GM12878 (cell line): ENCODE data around the gene OFD1. TPM values are rescaled to one million over a fixed set of nuclear protein-coding genes. Genes with fewer than 3 reads are reported as not detected.

ENCODE experiments used
- DPF2 ChIP-seq: fragments of 450-650 bp; IDR thresholded peaks from 2 replicates; pipeline ENCODE4 v1.6.1; 2017; ENCODE audit warnings: mild to moderate bottlenecking
- FOXK2 ChIP-seq: fragments of 450-650 bp; IDR thresholded peaks from 2 replicates; pipeline ENCODE4 v1.6.1; 2017; ENCODE audit warnings: mild to moderate bottlenecking, moderate library complexity
- HDAC6 ChIP-seq: fragments of 200-600 bp; sonication (generic); IDR thresholded peaks from one replicate; pipeline ENCODE4 v1.8.0; 2017; ENCODE audit warnings: antibody characterized with exemption; ENCODE audit not compliant: unreplicated experiment
- HDGF ChIP-seq: fragments of 450-650 bp; IDR thresholded peaks from 2 replicates; pipeline ENCODE4 v1.6.1; 2016; ENCODE audit warnings: antibody characterized with exemption
- IKZF1 ChIP-seq: fragments of 450-650 bp; conservative IDR thresholded peaks from 2 replicates; pipeline ENCODE4 v1.6.1; 2017; ENCODE audit warnings: antibody characterized with exemption, mild to moderate bottlenecking
- LARP7 ChIP-seq: fragments of 450-650 bp; IDR thresholded peaks from 2 replicates; pipeline ENCODE4 v1.6.1; 2017; ENCODE audit warnings: mild to moderate bottlenecking
- MEF2A ChIP-seq: IDR thresholded peaks from 2 replicates; pipeline ENCODE4 v1.6.1; 2011; ENCODE audit warnings: low read depth, mild to moderate bottlenecking, low read length, moderate library complexity; ENCODE audit not compliant: insufficient read depth
- NFYA ChIP-seq: IDR thresholded peaks from 2 replicates; pipeline ENCODE4 v1.6.1; 2011; ENCODE audit warnings: low read depth, mild to moderate bottlenecking, low read length, improper control_type of control experiment, borderline replicate concordance
- RAD51 ChIP-seq: fragments of 450-650 bp; IDR thresholded peaks from 2 replicates; pipeline ENCODE4 v1.6.1; 2016; ENCODE audit warnings: moderate library complexity, mild to moderate bottlenecking, inconsistent platforms
- RCOR1 ChIP-seq: conservative IDR thresholded peaks from 2 replicates; pipeline ENCODE4 v1.6.1; 2012; ENCODE audit warnings: low read depth, low read length, improper control_type of control experiment
- RFX5 ChIP-seq: IDR thresholded peaks from 2 replicates; pipeline ENCODE4 v1.6.1; 2011; ENCODE audit warnings: low read depth, low read length, improper control_type of control experiment
- SIN3A ChIP-seq: IDR thresholded peaks from 2 replicates; pipeline ENCODE4 v1.6.1; 2012; ENCODE audit warnings: low read depth, low read length, improper control_type of control experiment
- SKIL ChIP-seq: fragments of 450-650 bp; IDR thresholded peaks from 2 replicates; pipeline ENCODE4 v1.6.1; 2017; ENCODE audit warnings: mild to moderate bottlenecking, low read depth, inconsistent platforms; ENCODE audit not compliant: poor library complexity, severe bottlenecking
- TBL1XR1 ChIP-seq: IDR thresholded peaks from 2 replicates; pipeline ENCODE4 v1.6.1; 2012; ENCODE audit warnings: low read depth, low read length, improper control_type of control experiment
- TCF12 ChIP-seq: IDR thresholded peaks from 2 replicates; pipeline ENCODE4 v1.6.1; 2011; ENCODE audit warnings: low read depth, mild to moderate bottlenecking, low read length
- USF1 ChIP-seq: IDR thresholded peaks from 2 replicates; pipeline ENCODE4 v1.6.1; 2011; ENCODE audit warnings: borderline replicate concordance, low read depth, mild to moderate bottlenecking, moderate library complexity, mixed read lengths, low read length; ENCODE audit not compliant: insufficient read depth; ENCODE audit errors: extremely low read length
- YBX1 ChIP-seq: fragments of 450-650 bp; IDR thresholded peaks from 2 replicates; pipeline ENCODE4 v1.6.1; 2016; ENCODE audit warnings: antibody characterized with exemption
- YY1 ChIP-seq: IDR thresholded peaks from 2 replicates; pipeline ENCODE4 v1.6.1; 2011; ENCODE audit warnings: low read depth, mild to moderate bottlenecking, low read length
- ZBED1 ChIP-seq: IDR thresholded peaks from 2 replicates; pipeline ENCODE4 v1.6.1; 2016; ENCODE audit warnings: borderline replicate concordance
- polyA plus RNA-seq, 11 experiments: library from polyadenylated mRNA; depleted of rRNA in 4 of 11; unstranded in 6 of 11; stranded (reverse) in 5 of 11; fragments of >200 nt; fragmentation: Nextera tagmentation in 4 of 11; fragmentation: Illumina TruSeq in 1 of 11; extraction: Ambion mirVana in 4 of 11; extraction: Trizol in 1 of 11; gene quantifications; 1 replicate in 1 of 11; 2 replicates in 10 of 11; pipeline versions ENCODE4 v1.2.1 to v1.2.3, GENCODE V29; 2011 to 2016; ENCODE audit warnings: inconsistent platforms in 2 of 11, missing spikeins in 2 of 11, low read depth in 1 of 11
- total RNA-seq, 4 experiments: library from RNA; depleted of rRNA in 3 of 4; stranded (reverse); fragments of >200 nt in 3 of 4; fragmentation: Illumina TruSeq in 1 of 4; extraction: Trizol in 1 of 4; gene quantifications; 2 replicates each; pipeline versions ENCODE4 v1.2.1 to v1.2.3, GENCODE V29; 2013 to 2021
- TF ChIP-seq, protein P1 (sequence below): IDR thresholded peaks from 2 replicates; pipeline ENCODE4 v1.6.1; 2011; ENCODE audit warnings: mild to moderate bottlenecking, low read depth, low read length, moderate library complexity; ENCODE audit not compliant: insufficient replicate concordance
- TF ChIP-seq, protein P2 (sequence below): fragments of 450-650 bp; formaldehyde crosslinking; IDR thresholded peaks from 2 replicates; pipeline ENCODE4 v1.4.0; 2020; ENCODE audit warnings: mild to moderate bottlenecking, moderate library complexity
- TF ChIP-seq, protein P3 (sequence below): IDR thresholded peaks from 2 replicates; pipeline ENCODE4 v1.6.1; 2012; ENCODE audit warnings: low read depth, low read length, improper control_type of control experiment

The OFD1 gene
- total and polyA plus RNA-seq, 10 of the 15 experiments (the other 5 are each of a cell fraction or from before 2014, with no cell fraction given): 22.4 to 77.2 (median 34.1) TPM

DNA sequence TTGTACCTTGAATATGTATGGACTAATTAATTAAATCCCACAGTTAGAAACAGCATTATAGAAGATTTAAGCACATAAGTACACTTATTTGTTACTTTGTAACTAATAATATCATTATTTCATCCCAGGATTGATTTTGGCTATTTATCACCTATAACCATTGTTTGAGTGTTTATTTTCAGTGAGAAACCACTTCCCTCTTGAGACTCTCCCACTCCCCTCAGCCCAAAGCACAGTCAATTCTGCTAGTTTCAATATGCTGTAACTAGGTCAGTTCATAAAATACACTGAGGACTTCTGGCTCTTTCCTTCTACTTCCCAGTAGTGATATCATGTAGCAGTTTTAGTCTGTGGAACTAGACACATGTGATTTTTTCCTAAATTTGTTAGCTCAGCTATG lies 16.3 kb downstream of the OFD1 start (continued):
- TF ChIP-seq, protein P1, sequence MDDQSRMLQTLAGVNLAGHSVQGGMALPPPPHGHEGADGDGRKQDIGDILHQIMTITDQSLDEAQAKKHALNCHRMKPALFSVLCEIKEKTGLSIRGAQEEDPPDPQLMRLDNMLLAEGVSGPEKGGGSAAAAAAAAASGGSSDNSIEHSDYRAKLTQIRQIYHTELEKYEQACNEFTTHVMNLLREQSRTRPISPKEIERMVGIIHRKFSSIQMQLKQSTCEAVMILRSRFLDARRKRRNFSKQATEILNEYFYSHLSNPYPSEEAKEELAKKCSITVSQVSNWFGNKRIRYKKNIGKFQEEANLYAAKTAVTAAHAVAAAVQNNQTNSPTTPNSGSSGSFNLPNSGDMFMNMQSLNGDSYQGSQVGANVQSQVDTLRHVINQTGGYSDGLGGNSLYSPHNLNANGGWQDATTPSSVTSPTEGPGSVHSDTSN: no peak
- TF ChIP-seq TBL1XR1 (no peak), SKIL (no peak), SIN3A (no peak), LARP7 (no peak), USF1 (no peak), RCOR1 (no peak), YY1 (no peak), TCF12 (0 out of 2 replicates have a peak, but pooled peaks have one; percentile 34), DPF2 (peak; percentile 65), YBX1 (peak; percentile 71; the same call in 1 of the 2 replicates), RFX5 (no peak), HDGF (no peak), IKZF1 (peak; percentile 82), MEF2A (peak; percentile 73; the same call in 1 of the 2 replicates), ZBED1 (0 out of 2 replicates have a peak, but pooled peaks have one; percentile 38), NFYA (no peak), RAD51 (no peak), HDAC6 (no peak), FOXK2 (no peak)
- TF ChIP-seq, protein P2, sequence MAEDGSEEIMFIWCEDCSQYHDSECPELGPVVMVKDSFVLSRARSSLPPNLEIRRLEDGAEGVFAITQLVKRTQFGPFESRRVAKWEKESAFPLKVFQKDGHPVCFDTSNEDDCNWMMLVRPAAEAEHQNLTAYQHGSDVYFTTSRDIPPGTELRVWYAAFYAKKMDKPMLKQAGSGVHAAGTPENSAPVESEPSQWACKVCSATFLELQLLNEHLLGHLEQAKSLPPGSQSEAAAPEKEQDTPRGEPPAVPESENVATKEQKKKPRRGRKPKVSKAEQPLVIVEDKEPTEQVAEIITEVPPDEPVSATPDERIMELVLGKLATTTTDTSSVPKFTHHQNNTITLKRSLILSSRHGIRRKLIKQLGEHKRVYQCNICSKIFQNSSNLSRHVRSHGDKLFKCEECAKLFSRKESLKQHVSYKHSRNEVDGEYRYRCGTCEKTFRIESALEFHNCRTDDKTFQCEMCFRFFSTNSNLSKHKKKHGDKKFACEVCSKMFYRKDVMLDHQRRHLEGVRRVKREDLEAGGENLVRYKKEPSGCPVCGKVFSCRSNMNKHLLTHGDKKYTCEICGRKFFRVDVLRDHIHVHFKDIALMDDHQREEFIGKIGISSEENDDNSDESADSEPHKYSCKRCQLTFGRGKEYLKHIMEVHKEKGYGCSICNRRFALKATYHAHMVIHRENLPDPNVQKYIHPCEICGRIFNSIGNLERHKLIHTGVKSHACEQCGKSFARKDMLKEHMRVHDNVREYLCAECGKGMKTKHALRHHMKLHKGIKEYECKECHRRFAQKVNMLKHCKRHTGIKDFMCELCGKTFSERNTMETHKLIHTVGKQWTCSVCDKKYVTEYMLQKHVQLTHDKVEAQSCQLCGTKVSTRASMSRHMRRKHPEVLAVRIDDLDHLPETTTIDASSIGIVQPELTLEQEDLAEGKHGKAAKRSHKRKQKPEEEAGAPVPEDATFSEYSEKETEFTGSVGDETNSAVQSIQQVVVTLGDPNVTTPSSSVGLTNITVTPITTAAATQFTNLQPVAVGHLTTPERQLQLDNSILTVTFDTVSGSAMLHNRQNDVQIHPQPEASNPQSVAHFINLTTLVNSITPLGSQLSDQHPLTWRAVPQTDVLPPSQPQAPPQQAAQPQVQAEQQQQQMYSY (CRISPR knock-in tag): no peak
- TF ChIP-seq, protein P3, sequence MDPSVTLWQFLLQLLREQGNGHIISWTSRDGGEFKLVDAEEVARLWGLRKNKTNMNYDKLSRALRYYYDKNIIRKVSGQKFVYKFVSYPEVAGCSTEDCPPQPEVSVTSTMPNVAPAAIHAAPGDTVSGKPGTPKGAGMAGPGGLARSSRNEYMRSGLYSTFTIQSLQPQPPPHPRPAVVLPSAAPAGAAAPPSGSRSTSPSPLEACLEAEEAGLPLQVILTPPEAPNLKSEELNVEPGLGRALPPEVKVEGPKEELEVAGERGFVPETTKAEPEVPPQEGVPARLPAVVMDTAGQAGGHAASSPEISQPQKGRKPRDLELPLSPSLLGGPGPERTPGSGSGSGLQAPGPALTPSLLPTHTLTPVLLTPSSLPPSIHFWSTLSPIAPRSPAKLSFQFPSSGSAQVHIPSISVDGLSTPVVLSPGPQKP: no peak
